ENCODE results near the gene AGAP1. TPM values are rescaled to one million over a fixed set of nuclear protein-coding genes. Genes with fewer than 3 reads are reported as not detected.

Gene AGAP1
- polyA plus RNA-seq, 1 experiment: 12.4 TPM

GRCh38 chr2:236093134-236093533 lies 599.3 kb downstream of the AGAP1 start:
- Histone ChIP-seq H3K27ac (ENCODE audit: low read depth, low read length) (no peak overlapping the region), H3K27me3 (ENCODE audit: control insufficient read depth, insufficient read depth, low read length) (no peaks in the 10 kb centered on the region), H3K4me3 (ENCODE audit: low read depth, low read length) (no peak overlapping the region), H3K9me3 (ENCODE audit: control insufficient read depth, insufficient read depth, low read length) (no peaks in the 10 kb centered on the region)
- TF ChIP-seq, protein P1, sequence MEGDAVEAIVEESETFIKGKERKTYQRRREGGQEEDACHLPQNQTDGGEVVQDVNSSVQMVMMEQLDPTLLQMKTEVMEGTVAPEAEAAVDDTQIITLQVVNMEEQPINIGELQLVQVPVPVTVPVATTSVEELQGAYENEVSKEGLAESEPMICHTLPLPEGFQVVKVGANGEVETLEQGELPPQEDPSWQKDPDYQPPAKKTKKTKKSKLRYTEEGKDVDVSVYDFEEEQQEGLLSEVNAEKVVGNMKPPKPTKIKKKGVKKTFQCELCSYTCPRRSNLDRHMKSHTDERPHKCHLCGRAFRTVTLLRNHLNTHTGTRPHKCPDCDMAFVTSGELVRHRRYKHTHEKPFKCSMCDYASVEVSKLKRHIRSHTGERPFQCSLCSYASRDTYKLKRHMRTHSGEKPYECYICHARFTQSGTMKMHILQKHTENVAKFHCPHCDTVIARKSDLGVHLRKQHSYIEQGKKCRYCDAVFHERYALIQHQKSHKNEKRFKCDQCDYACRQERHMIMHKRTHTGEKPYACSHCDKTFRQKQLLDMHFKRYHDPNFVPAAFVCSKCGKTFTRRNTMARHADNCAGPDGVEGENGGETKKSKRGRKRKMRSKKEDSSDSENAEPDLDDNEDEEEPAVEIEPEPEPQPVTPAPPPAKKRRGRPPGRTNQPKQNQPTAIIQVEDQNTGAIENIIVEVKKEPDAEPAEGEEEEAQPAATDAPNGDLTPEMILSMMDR (IDR thresholded peaks at IDR 0.05; ENCODE audit: low read depth, low read length): no peak
- ChIA-PET CTCF (interaction anchor here (0.7 kb wide), 1 partner anchor 287 kb away, joined by 3 read pairs; no protein-coding TSS in a partner anchor), POLR2A (no interaction called here)
- no peak for DNase-seq (ENCODE audit: low read depth, low spot score)

DNA sequence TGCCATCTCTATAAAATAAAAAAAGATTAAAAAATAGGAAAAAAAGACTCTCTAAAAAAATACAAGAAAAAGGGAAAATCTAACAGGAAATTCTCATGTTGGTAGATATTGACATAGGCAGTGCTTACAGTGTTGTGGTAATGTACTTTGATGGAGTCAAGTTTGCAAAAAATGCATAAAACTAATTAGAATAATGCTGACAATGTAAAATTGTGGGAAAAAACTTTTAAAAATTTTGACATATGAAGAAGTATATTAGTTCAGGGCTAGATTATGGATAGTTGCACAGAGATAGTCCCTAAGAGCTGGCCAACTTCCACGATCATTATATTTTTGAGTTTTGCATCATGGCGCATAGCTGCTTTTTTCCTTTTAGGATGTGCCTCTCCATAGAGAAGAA lies 601.7 kb downstream of the AGAP1 start:
- TF ChIP-seq, protein P1 (IDR thresholded peaks at IDR 0.05; ENCODE audit: low read depth, low read length): no peak
- Histone ChIP-seq H3K4me3 (ENCODE audit: low read depth, low read length) (no peak overlapping the region), H3K9me3 (ENCODE audit: control insufficient read depth, insufficient read depth, low read length) (no peaks in the 10 kb centered on the region), H3K27ac (ENCODE audit: low read depth, low read length) (no peak overlapping the region), H3K27me3 (ENCODE audit: control insufficient read depth, insufficient read depth, low read length) (no peaks in the 10 kb centered on the region)
- CTCF ChIA-PET: no interaction called here
- no peak for DNase-seq (ENCODE audit: low read depth, low spot score)
- POLR2A ChIA-PET: no interaction called here

- no peak overlapping the region for H3K27ac ChIP-seq (ENCODE audit: low read depth, low read length)
- H3K9me3 ChIP-seq (ENCODE audit: control insufficient read depth, insufficient read depth, low read length): no peaks in the 10 kb centered on the region
- no peak for DNase-seq (ENCODE audit: low read depth, low spot score)
- CTCF ChIA-PET: no interaction called here
- H3K27me3 ChIP-seq (ENCODE audit: control insufficient read depth, insufficient read depth, low read length): no peaks in the 10 kb centered on the region
- TF ChIP-seq, protein P1 (IDR thresholded peaks at IDR 0.05; ENCODE audit: low read depth, low read length): no peak
- POLR2A ChIA-PET: no interaction called here
- H3K4me3 ChIP-seq (ENCODE audit: low read depth, low read length): no peak overlapping the region
These were observed 607.6 kb downstream of the AGAP1 start for GRCh38 chr2:236101311-236101950.

DNA sequence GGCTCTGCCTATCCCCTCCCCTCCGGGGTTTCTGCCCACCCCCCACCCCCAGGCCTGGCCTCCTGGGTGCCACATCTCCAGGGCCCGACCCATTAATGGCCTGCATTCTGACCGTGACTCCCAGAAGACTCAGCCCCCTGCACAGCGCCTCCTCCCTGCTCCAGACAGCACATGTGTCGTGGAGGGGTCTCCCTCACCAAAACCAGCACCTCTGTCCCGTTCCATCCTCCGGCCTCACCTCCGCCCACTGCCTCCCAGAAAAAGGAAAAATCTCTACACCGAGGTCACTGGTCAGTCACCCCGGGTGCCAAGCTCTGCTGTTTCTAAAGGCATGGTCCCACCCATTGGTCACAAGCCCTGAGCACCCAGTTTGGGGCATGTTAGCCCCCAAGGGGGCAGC lies 609.1 kb downstream of the AGAP1 start:
- Histone ChIP-seq H3K4me3 (ENCODE audit: low read depth, low read length) (no peak overlapping the region), H3K27me3 (ENCODE audit: control insufficient read depth, insufficient read depth, low read length) (no peaks in the 10 kb centered on the region), H3K27ac (ENCODE audit: low read depth, low read length) (no peak overlapping the region), H3K9me3 (ENCODE audit: control insufficient read depth, insufficient read depth, low read length) (no peaks in the 10 kb centered on the region)
- TF ChIP-seq, protein P1 (IDR thresholded peaks at IDR 0.05; ENCODE audit: low read depth, low read length): no peak
- CTCF ChIA-PET: no interaction called here
- DNase-seq (ENCODE audit: low read depth, low spot score): no peak
- POLR2A ChIA-PET: no interaction called here

GRCh38 chr2:236103981-236104380 lies 610.1 kb downstream of the AGAP1 start:
- no peaks in the 10 kb centered on the region for H3K27me3 ChIP-seq (ENCODE audit: control insufficient read depth, insufficient read depth, low read length)
- ChIA-PET POLR2A (no interaction called here), CTCF (no interaction called here)
- no peak for DNase-seq (ENCODE audit: low read depth, low spot score)
- no peak overlapping the region for H3K4me3 ChIP-seq (ENCODE audit: low read depth, low read length)
- H3K9me3 ChIP-seq (ENCODE audit: control insufficient read depth, insufficient read depth, low read length): no peaks in the 10 kb centered on the region
- no peak overlapping the region for H3K27ac ChIP-seq (ENCODE audit: low read depth, low read length)
- TF ChIP-seq, protein P1 (IDR thresholded peaks at IDR 0.05; ENCODE audit: low read depth, low read length): no peak

Measured in AG04450 (cell line).